ENCODE measurements around the gene CDH4.

- TF ChIP-seq KHSRP (IDR thresholded peaks at IDR 0.05) (no peak), POLR2A (conservative IDR thresholded peaks at IDR 0.05) (no peak), CTCF (IDR thresholded peaks at IDR 0.05 in 2 of 3, conservative IDR thresholded peaks at IDR 0.05 in 1 of 3; ENCODE audit: insufficient read depth in 2 of 3, low read depth in 1 of 3, low read length in 3 of 3) (no peak), EZH2 (IDR thresholded peaks at IDR 0.05; ENCODE audit: borderline replicate concordance, low read depth, low read length) (no peak), ERF (CRISPR knock-in tag; IDR thresholded peaks at IDR 0.05) (no peak), BRD9 (IDR thresholded peaks at IDR 0.05; ENCODE audit: low read depth, partially characterized antibody) (no peak), NCOR1 (IDR thresholded peaks at IDR 0.05) (no peak), ETV6 (IDR thresholded peaks at IDR 0.05; ENCODE audit: borderline replicate concordance in 1 of 2, low read depth in 2 of 2, low read length in 1 of 2) (no peak), ETV6 (CRISPR knock-in tag; IDR thresholded peaks at IDR 0.05; ENCODE audit: borderline replicate concordance) (no peak), HDAC2 (IDR thresholded peaks at IDR 0.05) (no peak), BRF1 (IDR thresholded peaks at IDR 0.05; ENCODE audit: borderline replicate concordance, extremely low read depth, insufficient read length) (no peak), REST (IDR thresholded peaks at IDR 0.05; ENCODE audit: borderline replicate concordance) (no peak), REST (CRISPR knock-in tag; IDR thresholded peaks at IDR 0.05; ENCODE audit: low read depth) (no peak), PHF8 (IDR thresholded peaks at IDR 0.05; ENCODE audit: borderline replicate concordance, low read length) (no peak), RREB1 (CRISPR knock-in tag; IDR thresholded peaks at IDR 0.05) (no peak), ELF4 (CRISPR knock-in tag; IDR thresholded peaks at IDR 0.05) (no peak)
Observed at GRCh38 chr20:61507778-61508177, 255.7 kb downstream of the CDH4 start.
